Measurements from ENCODE around the gene STK31. TPM values are rescaled to one million over a fixed set of nuclear protein-coding genes. Genes with fewer than 3 reads are reported as not detected.
"Not testable (repeated sequence)": the region's sequence is repeated elsewhere in the genome, so short reads cannot be mapped to it uniquely, and the experiment has no call there.

The STK31 gene
- total and polyA plus RNA-seq, 2 donors (not counting 1 experiment from before 2014, with no cell fraction given): 0.17 TPM; not detected in 1

- no peak overlapping the region for H3K9ac ChIP-seq (ENCODE audit: insufficient read depth, low read length)
- no peak overlapping the region for H3K4me3 ChIP-seq (replicated peaks in 1 of 4; ENCODE audit: control extremely low read depth in 1 of 4, insufficient read depth in 1 of 4, low read depth in 3 of 4, low read length in 4 of 4)
- H3K27me3 ChIP-seq (ENCODE audit: control insufficient read depth, insufficient read depth, low read length): no peaks in the 10 kb centered on the region
- no peak overlapping the region for H3K27ac ChIP-seq (ENCODE audit: insufficient read depth, low read length)
- TF ChIP-seq CTCF (conservative IDR thresholded peaks at IDR 0.05 in 1 of 2, IDR thresholded peaks at IDR 0.05 in 1 of 2; ENCODE audit: low read depth in 1 of 2, low read length in 2 of 2) (no peak), EZH2 (IDR thresholded peaks at IDR 0.05; ENCODE audit: low read length, missing control alignments) (no peak)
- H3K79me2 ChIP-seq (ENCODE audit: control insufficient read depth, insufficient read depth, low read length): no peaks in the 10 kb centered on the region
- no peaks in the 10 kb centered on the region for H4K20me1 ChIP-seq (ENCODE audit: control insufficient read depth, extremely low read depth, insufficient read depth, low read length)
- no peaks in the 10 kb centered on the region for H3K4me1 ChIP-seq (ENCODE audit: control insufficient read depth, extremely low read depth, insufficient read depth, low read length)
- no peak overlapping the region for H2AFZ ChIP-seq (ENCODE audit: low read length)
- H3K36me3 ChIP-seq (ENCODE audit: control insufficient read depth, insufficient read depth, low read length): no peaks in the 10 kb centered on the region
- H3K9me3 ChIP-seq (ENCODE audit: control insufficient read depth, insufficient read depth, low read depth, low read length): no peaks in the 10 kb centered on the region
- DNase-seq (ENCODE audit: low read depth in 2 of 2): no peak
- no peak overlapping the region for H3K4me2 ChIP-seq (ENCODE audit: extremely low read depth, insufficient read depth, low read length)
Measured at GRCh38 chr7:23768022-23768421, 58.0 kb downstream of the STK31 start.

GRCh38 chr7:23779185-23779800 is 69.3 kb downstream of the STK31 start:
- not testable (repeated sequence) for H3K79me2 ChIP-seq (ENCODE audit: control insufficient read depth, insufficient read depth, low read length); H3K27me3 ChIP-seq (ENCODE audit: control insufficient read depth, insufficient read depth, low read length); H3K4me3 ChIP-seq (replicated peaks in 1 of 4; ENCODE audit: control extremely low read depth in 1 of 4, insufficient read depth in 1 of 4, low read depth in 3 of 4, low read length in 4 of 4); H3K9ac ChIP-seq (ENCODE audit: insufficient read depth, low read length); DNase-seq (ENCODE audit: low read depth in 2 of 2); H3K36me3 ChIP-seq (ENCODE audit: control insufficient read depth, insufficient read depth, low read length); H3K27ac ChIP-seq (ENCODE audit: insufficient read depth, low read length); H3K4me1 ChIP-seq (ENCODE audit: control insufficient read depth, extremely low read depth, insufficient read depth, low read length); H3K4me2 ChIP-seq (ENCODE audit: extremely low read depth, insufficient read depth, low read length); H3K9me3 ChIP-seq (ENCODE audit: control insufficient read depth, insufficient read depth, low read depth, low read length); H4K20me1 ChIP-seq (ENCODE audit: control insufficient read depth, extremely low read depth, insufficient read depth, low read length); H2AFZ ChIP-seq (ENCODE audit: low read length)

- no peak overlapping the region for H3K27ac ChIP-seq (ENCODE audit: insufficient read depth, low read length)
- H3K9me3 ChIP-seq (ENCODE audit: control insufficient read depth, insufficient read depth, low read depth, low read length): no peaks in the 10 kb centered on the region
- DNase-seq (ENCODE audit: low read depth in 2 of 2): no peak
- H4K20me1 ChIP-seq (ENCODE audit: control insufficient read depth, extremely low read depth, insufficient read depth, low read length): no peaks in the 10 kb centered on the region
- no peaks in the 10 kb centered on the region for H3K4me1 ChIP-seq (ENCODE audit: control insufficient read depth, extremely low read depth, insufficient read depth, low read length)
- no peaks in the 10 kb centered on the region for H3K79me2 ChIP-seq (ENCODE audit: control insufficient read depth, insufficient read depth, low read length)
- H3K27me3 ChIP-seq (ENCODE audit: control insufficient read depth, insufficient read depth, low read length): no peaks in the 10 kb centered on the region
- no peaks in the 10 kb centered on the region for H3K36me3 ChIP-seq (ENCODE audit: control insufficient read depth, insufficient read depth, low read length)
- H3K4me3 ChIP-seq (replicated peaks in 1 of 4; ENCODE audit: control extremely low read depth in 1 of 4, insufficient read depth in 1 of 4, low read depth in 3 of 4, low read length in 4 of 4): no peak overlapping the region
- no peak overlapping the region for H3K9ac ChIP-seq (ENCODE audit: insufficient read depth, low read length)
- H3K4me2 ChIP-seq (ENCODE audit: extremely low read depth, insufficient read depth, low read length): no peak overlapping the region
- no peak for TF ChIP-seq CTCF (conservative IDR thresholded peaks at IDR 0.05 in 1 of 2, IDR thresholded peaks at IDR 0.05 in 1 of 2; ENCODE audit: low read depth in 1 of 2, low read length in 2 of 2)
- TF ChIP-seq EZH2 (IDR thresholded peaks at IDR 0.05; ENCODE audit: low read length, missing control alignments): no peak
- H2AFZ ChIP-seq (ENCODE audit: low read length): no peak overlapping the region
Measured at GRCh38 chr7:23783115-23783514, 73.1 kb downstream of the STK31 start.
